D721Med (cell line): ENCODE data around the gene FXYD2.

ENCODE experiments used
- DNase-seq: peaks from one replicate; pipeline ENCODE4 v3.0.0; 2011; ENCODE audit warnings: low spot score; ENCODE audit not compliant: insufficient read length
- FAIRE-seq: peaks from 2 replicates; lab custom pipeline; 2011; peaks lifted over from hg19 to GRCh38; lab: Jason Lieb, UNC
- CTCF ChIP-seq: IDR thresholded peaks from 2 replicates; pipeline ENCODE4 v1.5.1; 2012; ENCODE audit warnings: mild to moderate bottlenecking, control low read depth; ENCODE audit not compliant: insufficient read depth; ENCODE audit errors: missing control alignments

FXYD2 gene

GRCh38 chr11:117849781-117850414 is 25.4 kb upstream of the FXYD2 start:
- no peak for TF ChIP-seq CTCF
- DNase-seq (no peak), FAIRE-seq (no peak)

- DNase-seq (no peak), FAIRE-seq (no peak)
- peak; percentile 93 for TF ChIP-seq CTCF
Observed at GRCh38 chr11:117843666-117844484, 19.3 kb upstream of the FXYD2 start.

- FAIRE-seq: no peak
- DNase-seq: no peak
- no peak for TF ChIP-seq CTCF
Observed at GRCh38 chr11:117842131-117842941, 17.8 kb upstream of the FXYD2 start.

GRCh38 chr11:117841551-117842031 is 17.0 kb upstream of the FXYD2 start:
- TF ChIP-seq CTCF: no peak
- FAIRE-seq: no peak
- DNase-seq: no peak

GRCh38 chr11:117840881-117841550 is 16.5 kb upstream of the FXYD2 start:
- no peak for TF ChIP-seq CTCF
- FAIRE-seq (no peak), DNase-seq (no peak)

GRCh38 chr11:117839936-117840813 is 15.6 kb upstream of the FXYD2 start:
- no peak for TF ChIP-seq CTCF
- FAIRE-seq: no peak
- DNase-seq: no peak
